Activated B cell treated with CpG ODN at 0.5 μM for 24 hours (primary cell): ENCODE data around the gene NKTR. TPM values are rescaled to one million over a fixed set of nuclear protein-coding genes. Genes with fewer than 3 reads are reported as not detected.
"Not testable (repeated sequence)": the region's sequence is repeated elsewhere in the genome, so short reads cannot be mapped to it uniquely, and the experiment has no call there.

Source experiments
- ATAC-seq: fragments of 200-7000 bp; cut with Tn5 transposase; one replicate; pipeline ENCODE4 v1.10.0; 2021; ENCODE audit warnings: low read depth, mild to moderate bottlenecking, moderate library complexity
- CTCF ChIA-PET: fragments of 350-600 bp; sonication (Branson Sonifier 250); formaldehyde crosslinking; loops from one replicate; lab custom pipeline; 2021; ENCODE audit warnings: antibody characterized with exemption; lab: Charles Lee
- POLR2A ChIA-PET: fragments of 350-600 bp; sonication (Branson Sonifier 250); formaldehyde crosslinking; loops from one replicate; lab custom pipeline; 2021; ENCODE audit warnings: antibody characterized with exemption; lab: Charles Lee
- DNase-seq: peaks from one replicate; pipeline ENCODE4 v3.0.0; 2022
- H3K27ac Mint-ChIP-seq: one replicate; pipeline ENCODE4 v1.8.0; 2020; ENCODE audit warnings: mixed read lengths
- H3K27me3 Mint-ChIP-seq: one replicate; pipeline ENCODE4 v1.8.0; 2021; ENCODE audit warnings: mixed read lengths
- H3K36me3 Mint-ChIP-seq: one replicate; pipeline ENCODE4 v1.8.0; 2021; ENCODE audit warnings: low read depth, mixed read lengths
- H3K4me1 Mint-ChIP-seq: one replicate; pipeline ENCODE4 v1.8.0; 2021; ENCODE audit warnings: mixed read lengths
- H3K4me3 Mint-ChIP-seq: one replicate; pipeline ENCODE4 v1.8.0; 2020; ENCODE audit warnings: mild to moderate bottlenecking, mixed read lengths
- H3K9me3 Mint-ChIP-seq: one replicate; pipeline ENCODE4 v1.8.0; 2020; ENCODE audit warnings: mixed read lengths
- CTCF ChIP-seq: fragments of 200-600 bp; IDR thresholded peaks from one replicate; pipeline ENCODE4 v1.8.0; 2022; ENCODE audit warnings: antibody characterized with exemption, mild to moderate bottlenecking
- intact Hi-C: fragments of 100-400 bp; cut with micrococcal nuclease; formaldehyde crosslinking; loops from one replicate; pipeline ENCODE4 v1.15.1; 2024
- total RNA-seq: library from RNA; stranded (reverse); gene quantifications from 2 replicates; pipeline ENCODE4 v1.2.3, GENCODE V29; 2022

Gene NKTR
- 107 and 126 TPM in 2 replicates for total RNA-seq

- H3K36me3 Mint-ChIP-seq: peaks cover 35% of the 10 kb centered on the region
- POLR2A ChIA-PET: interaction anchor here (0.5 to 3.7 kb wide), 13 partner anchors 10 to 1401 kb away, joined by 3 to 85 read pairs (median 3); partner anchors contain the start of genes CTNNB1, SEC22C, SS18L2 and VIPR1
- no peak for TF ChIP-seq CTCF
- DNase-seq (peak; percentile 98), ATAC-seq (peak; percentile 92)
- no peaks in the 10 kb centered on the region for H3K27me3 Mint-ChIP-seq
- CTCF ChIA-PET: interaction anchor here (1.1 kb wide), 1 partner anchor 13 kb away, joined by 4 read pairs; no protein-coding TSS in a partner anchor
- H3K4me3 Mint-ChIP-seq: peak within 1 kb of the TSS; percentile 91
- peaks cover 33% of the 10 kb centered on the region for H3K4me1 Mint-ChIP-seq
- intact Hi-C loops: loop anchor here (1.0 to 10.0 kb wide), 8 partner anchors 10 to 1734 kb away; partner anchors contain the start of genes CCDC13, SS18L2, TCAIM and ULK4
- peak within 1 kb of the TSS; percentile 96 for H3K27ac Mint-ChIP-seq
- H3K9me3 Mint-ChIP-seq: no peaks in the 10 kb centered on the region
These were observed at the start of gene NKTR for GRCh38 chr3:42600111-42600957. Gene NKTR (plus strand): TSS chr3:42600686. CDS start chr3:42601007, 321 bp downstream.

GRCh38 chr3:42552830-42553229, 47.7 kb upstream of the NKTR start:
- Mint-ChIP-seq H3K4me3 (no peak overlapping the region), H3K36me3 (peaks cover 71% of the 10 kb centered on the region), H3K4me1 (no peaks in the 10 kb centered on the region), H3K27ac (no peak overlapping the region), H3K9me3 (no peaks in the 10 kb centered on the region), H3K27me3 (no peaks in the 10 kb centered on the region)
- no peak for ATAC-seq
- no peak for TF ChIP-seq CTCF
- DNase-seq: no peak
- POLR2A ChIA-PET: interaction anchor here (0.7 kb wide), 1 partner anchor 48 kb away, joined by 3 read pairs; the partner anchor contains the start of gene NKTR
- intact Hi-C loops: no loop called here
- CTCF ChIA-PET: interaction anchor here (0.8 kb wide), 1 partner anchor 323 kb away, joined by 3 read pairs; no protein-coding TSS in a partner anchor

GRCh38 chr3:42556089-42556632, 44.3 kb upstream of the NKTR start:
- ATAC-seq (no peak), DNase-seq (no peak)
- Mint-ChIP-seq H3K4me1 (no peaks in the 10 kb centered on the region), H3K27me3 (no peaks in the 10 kb centered on the region), H3K36me3 (peaks cover 76% of the 10 kb centered on the region), H3K4me3 (no peak overlapping the region), H3K27ac (no peak overlapping the region), H3K9me3 (no peaks in the 10 kb centered on the region)
- ChIA-PET CTCF (no interaction called here), POLR2A (no interaction called here)
- intact Hi-C loops: no loop called here
- no peak for TF ChIP-seq CTCF

- intact Hi-C loops, ATAC-seq, DNase-seq, CTCF ChIA-PET, POLR2A ChIA-PET, H3K4me1 Mint-ChIP-seq, H3K27ac Mint-ChIP-seq, H3K27me3 Mint-ChIP-seq, H3K4me3 Mint-ChIP-seq, H3K9me3 Mint-ChIP-seq: not testable (repeated sequence)
- peaks cover 77% of the 10 kb centered on the region for H3K36me3 Mint-ChIP-seq
These were observed 43.7 kb upstream of the NKTR start for GRCh38 chr3:42556817-42557216.

- Mint-ChIP-seq H3K4me1 (no peaks in the 10 kb centered on the region), H3K27me3 (no peaks in the 10 kb centered on the region), H3K9me3 (no peaks in the 10 kb centered on the region), H3K27ac (no peak overlapping the region), H3K4me3 (no peak overlapping the region), H3K36me3 (peaks cover 77% of the 10 kb centered on the region)
- POLR2A ChIA-PET: no interaction called here
- no peak for ATAC-seq
- intact Hi-C loops: no loop called here
- DNase-seq: no peak
- no peak for TF ChIP-seq CTCF
- CTCF ChIA-PET: no interaction called here
These were observed 42.6 kb upstream of the NKTR start for GRCh38 chr3:42557854-42558253.
